BLaER1 treated with 17β-estradiol and CSF1 and Interleukin-3, amounts not matched to agents 10 nM and 100 nM (cell line): Measurements from ENCODE around the gene PPP4R3B.

Source experiments
- H3K27ac ChIP-seq, 11 experiments: shearing (Covaris generic); formaldehyde crosslinking; 2 replicates each; pipeline ENCODE4 v1.8.1; 2022
- H3K27me3 ChIP-seq, 11 experiments: shearing (Covaris generic); formaldehyde crosslinking; 2 replicates each; pipeline ENCODE4 v1.8.1; 2022
- H3K36me3 ChIP-seq, 11 experiments: shearing (Covaris generic); formaldehyde crosslinking; 2 replicates each; pipeline ENCODE4 v1.8.1; 2022
- H3K4me1 ChIP-seq, 10 experiments: shearing (Covaris generic); formaldehyde crosslinking; 2 replicates each; pipeline ENCODE4 v1.8.1; 2022
- H3K4me2 ChIP-seq, 11 experiments: shearing (Covaris generic); formaldehyde crosslinking; 2 replicates each; pipeline ENCODE4 v1.8.1; 2022
- H3K4me3 ChIP-seq, 10 experiments: shearing (Covaris generic); formaldehyde crosslinking; 2 replicates each; pipeline ENCODE4 v1.8.1; 2022
- H3K9ac ChIP-seq, 11 experiments: shearing (Covaris generic); formaldehyde crosslinking; 2 replicates each; pipeline ENCODE4 v1.8.1; 2022
- H3K9me3 ChIP-seq, 11 experiments: shearing (Covaris generic); formaldehyde crosslinking; replicated peaks in 1 of 11; 2 replicates each; pipeline ENCODE4 v1.8.1; 2022
- H4K20me1 ChIP-seq, 11 experiments: shearing (Covaris generic); formaldehyde crosslinking; 2 replicates each; pipeline ENCODE4 v1.8.1; 2022
- Cebpa-rat ChIP-seq, 11 experiments: shearing (Covaris generic); IDR thresholded peaks; 2 replicates each; pipeline ENCODE4 v1.8.1; 2022

Gene PPP4R3B

GRCh38 chr2:55617175-55618024 is at the start of gene PPP4R3B:
Gene PPP4R3B (minus strand): TSS chr2:55617622. CDS start chr2:55617285, 337 bp downstream.
- Histone ChIP-seq H4K20me1 (peaks cover 38 to 78% (median 70%) of the 10 kb centered on the region in 11 experiments), H3K27ac (peak within 1 kb of the TSS; percentile 99 to 100 (median 100)), H3K4me2 (peak within 1 kb of the TSS; percentile 91 to 100 (median 96)), H3K36me3 (peaks cover 33 to 57% (median 42%) of the 10 kb centered on the region in 11 experiments), H3K4me3 (peak within 1 kb of the TSS; percentile 77 to 99 (median 94)), H3K9ac (peak within 1 kb of the TSS; percentile 99 to 100 (median 100)), H3K4me1 (peaks cover 38 to 49% (median 44%) of the 10 kb centered on the region in 10 experiments), H3K9me3 (no peaks in the 10 kb centered on the region), H3K27me3 (no peaks in the 10 kb centered on the region)
- no peak for TF ChIP-seq Cebpa-rat (IDR thresholded peaks at IDR 0.05)

DNA sequence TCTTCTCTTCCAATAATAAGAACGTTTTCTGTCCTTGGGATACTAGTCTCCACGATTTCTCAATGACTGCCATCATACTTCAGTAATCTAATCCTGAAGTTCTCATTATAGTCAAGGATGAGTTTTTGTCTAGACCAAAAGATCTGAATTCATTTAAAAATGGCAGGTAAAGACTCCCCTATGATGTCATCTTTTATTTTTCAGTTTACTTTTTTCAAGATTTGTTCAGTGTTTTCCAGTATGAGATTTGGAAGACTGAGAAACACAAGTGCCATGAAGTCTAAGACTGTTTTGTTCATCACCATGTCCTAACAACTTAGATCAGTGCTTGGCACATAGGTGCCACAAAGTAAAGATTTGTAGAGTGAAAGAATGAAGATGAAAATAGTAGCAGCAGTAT is 35.8 kb upstream of the PPP4R3B start:
- Histone ChIP-seq H3K9ac (no peak overlapping the region), H3K36me3 (peaks cover 60 to 88% (median 78%) of the 10 kb centered on the region in 11 experiments), H3K4me3 (no peak overlapping the region), H3K9me3 (no peaks in the 10 kb centered on the region), H4K20me1 (no peaks in the 10 kb centered on the region), H3K27me3 (no peaks in the 10 kb centered on the region), H3K27ac (no peak overlapping the region), H3K4me2 (no peak overlapping the region), H3K4me1 (no peaks in the 10 kb centered on the region)
- no peak for TF ChIP-seq Cebpa-rat (IDR thresholded peaks at IDR 0.05)

DNA sequence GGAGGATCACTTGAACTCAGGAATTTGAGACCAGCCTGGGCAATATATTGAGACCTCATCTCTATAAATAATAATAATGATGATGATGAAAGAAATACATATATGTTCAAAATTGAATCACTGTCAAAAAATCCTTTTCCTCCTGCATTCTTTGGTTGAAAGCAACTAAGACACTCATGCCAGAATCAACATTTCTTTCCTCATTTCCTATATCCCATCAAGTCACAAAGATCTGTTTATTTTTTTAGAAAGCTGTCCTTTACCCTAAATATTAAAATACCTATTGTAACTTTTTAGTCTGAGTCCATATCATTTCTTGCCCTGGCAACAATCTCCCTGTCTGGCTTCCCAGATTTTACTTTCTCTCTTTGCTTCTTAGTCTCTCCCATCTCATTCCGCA is 31.8 kb upstream of the PPP4R3B start:
- Histone ChIP-seq H3K4me3 (no peak overlapping the region), H3K9me3 (no peaks in the 10 kb centered on the region), H3K4me1 (no peaks in the 10 kb centered on the region), H3K36me3 (peaks cover 67 to 88% (median 78%) of the 10 kb centered on the region in 11 experiments), H4K20me1 (no peaks in the 10 kb centered on the region), H3K27ac (no peak overlapping the region), H3K27me3 (no peaks in the 10 kb centered on the region), H3K9ac (no peak overlapping the region), H3K4me2 (no peak overlapping the region)
- TF ChIP-seq Cebpa-rat (IDR thresholded peaks at IDR 0.05) = no peak

DNA sequence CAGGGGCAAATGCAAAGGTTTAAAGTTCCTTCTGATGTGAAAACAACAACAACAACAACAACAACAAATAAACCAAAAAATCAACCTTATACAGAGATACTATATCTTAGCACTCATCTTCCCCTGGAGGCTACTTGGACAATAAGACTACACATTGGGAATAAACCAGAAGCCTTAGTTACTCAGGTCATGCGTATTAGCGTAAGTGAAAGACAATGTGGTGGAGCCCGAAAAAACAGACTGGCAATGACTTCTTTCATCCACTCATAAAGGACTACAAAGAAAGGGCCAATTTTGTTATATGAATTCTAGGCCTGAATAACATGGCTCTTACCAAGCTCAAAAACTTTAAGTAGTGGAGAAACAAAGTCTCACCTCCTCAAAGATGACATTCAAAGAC is 19.4 kb upstream of the PPP4R3B start:
- TF ChIP-seq Cebpa-rat (IDR thresholded peaks at IDR 0.05) = no peak
- Histone ChIP-seq H3K36me3 (peaks cover 78 to 100% (median 94%) of the 10 kb centered on the region in 11 experiments), H3K27me3 (no peaks in the 10 kb centered on the region), H3K4me1 (no peaks in the 10 kb centered on the region), H3K27ac (no peak overlapping the region), H3K4me3 (no peak overlapping the region), H4K20me1 (peaks cover 0 to 4% (median 0%) of the 10 kb centered on the region in 11 experiments; a peak in 2 of 22 replicates), H3K9me3 (no peaks in the 10 kb centered on the region), H3K4me2 (no peak overlapping the region), H3K9ac (no peak overlapping the region)

GRCh38 chr2:55628931-55629330 is 11.5 kb upstream of the PPP4R3B start:
- Histone ChIP-seq H3K36me3 (peaks cover 29 to 88% (median 65%) of the 10 kb centered on the region in 11 experiments), H3K4me3 (no peak overlapping the region), H3K9ac (no peak overlapping the region), H3K4me2 (no peak overlapping the region), H4K20me1 (peaks cover 0 to 31% (median 19%) of the 10 kb centered on the region in 11 experiments; a peak in 16 of 22 replicates), H3K27ac (no peak overlapping the region), H3K4me1 (peaks cover 0 to under 1% (median 0%) of the 10 kb centered on the region in 10 experiments; a peak in 3 of 20 replicates), H3K27me3 (no peaks in the 10 kb centered on the region), H3K9me3 (no peaks in the 10 kb centered on the region)
- no peak for TF ChIP-seq Cebpa-rat (IDR thresholded peaks at IDR 0.05)

DNA sequence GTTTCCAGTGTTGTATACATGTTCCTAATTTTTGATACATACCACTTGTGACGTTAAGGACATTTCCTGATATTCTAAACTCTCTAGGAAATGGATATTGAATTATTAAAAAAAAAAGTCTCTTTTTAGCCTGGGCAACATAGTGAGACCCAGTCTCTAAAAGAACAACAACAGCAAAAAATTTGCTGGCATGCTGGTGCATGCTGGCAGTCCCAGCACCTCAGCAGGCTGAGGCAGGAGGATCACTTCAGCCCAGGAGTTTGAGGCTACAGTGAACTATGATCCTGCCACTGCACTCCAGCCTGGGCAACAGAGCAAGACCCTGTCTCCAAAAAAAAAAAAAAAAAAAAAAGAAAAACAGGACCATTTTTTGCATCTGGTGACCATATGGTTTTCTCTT is 10.5 kb upstream of the PPP4R3B start:
- H3K4me1 ChIP-seq = peaks cover 0 to 9% (median 0%) of the 10 kb centered on the region in 10 experiments; a peak in 5 of 20 replicates
- H3K27me3 ChIP-seq = no peaks in the 10 kb centered on the region
- no peak overlapping the region for H3K27ac ChIP-seq
- H3K4me3 ChIP-seq = no peak overlapping the region
- H3K4me2 ChIP-seq = no peak overlapping the region
- TF ChIP-seq Cebpa-rat (IDR thresholded peaks at IDR 0.05) = no peak
- H3K36me3 ChIP-seq = peaks cover 25 to 79% (median 56%) of the 10 kb centered on the region in 11 experiments
- no peak overlapping the region for H3K9ac ChIP-seq
- peaks cover 0 to 42% (median 26%) of the 10 kb centered on the region in 11 experiments; a peak in 16 of 22 replicates for H4K20me1 ChIP-seq
- no peaks in the 10 kb centered on the region for H3K9me3 ChIP-seq

- no peaks in the 10 kb centered on the region for H3K27me3 ChIP-seq
- peak overlapping the region in 10 of 11 experiments; percentile 1 to 97 (median 10); a peak in 8 of 22 replicates for H3K4me2 ChIP-seq
- no peak for TF ChIP-seq Cebpa-rat (IDR thresholded peaks at IDR 0.05)
- peaks cover 17 to 57% (median 31%) of the 10 kb centered on the region in 11 experiments for H3K36me3 ChIP-seq
- peak overlapping the region in 2 of 11 experiments; percentile 4 to 11; a peak in 1 of 22 replicates for H3K9ac ChIP-seq
- peaks cover 28 to 79% (median 68%) of the 10 kb centered on the region in 11 experiments; a peak in 18 of 22 replicates for H4K20me1 ChIP-seq
- no peaks in the 10 kb centered on the region for H3K9me3 ChIP-seq
- no peak overlapping the region for H3K27ac ChIP-seq
- peaks cover 31 to 49% (median 34%) of the 10 kb centered on the region in 10 experiments for H3K4me1 ChIP-seq
- no peak overlapping the region for H3K4me3 ChIP-seq
These were observed 4.4 kb upstream of the PPP4R3B start for GRCh38 chr2:55621802-55622201.

DNA sequence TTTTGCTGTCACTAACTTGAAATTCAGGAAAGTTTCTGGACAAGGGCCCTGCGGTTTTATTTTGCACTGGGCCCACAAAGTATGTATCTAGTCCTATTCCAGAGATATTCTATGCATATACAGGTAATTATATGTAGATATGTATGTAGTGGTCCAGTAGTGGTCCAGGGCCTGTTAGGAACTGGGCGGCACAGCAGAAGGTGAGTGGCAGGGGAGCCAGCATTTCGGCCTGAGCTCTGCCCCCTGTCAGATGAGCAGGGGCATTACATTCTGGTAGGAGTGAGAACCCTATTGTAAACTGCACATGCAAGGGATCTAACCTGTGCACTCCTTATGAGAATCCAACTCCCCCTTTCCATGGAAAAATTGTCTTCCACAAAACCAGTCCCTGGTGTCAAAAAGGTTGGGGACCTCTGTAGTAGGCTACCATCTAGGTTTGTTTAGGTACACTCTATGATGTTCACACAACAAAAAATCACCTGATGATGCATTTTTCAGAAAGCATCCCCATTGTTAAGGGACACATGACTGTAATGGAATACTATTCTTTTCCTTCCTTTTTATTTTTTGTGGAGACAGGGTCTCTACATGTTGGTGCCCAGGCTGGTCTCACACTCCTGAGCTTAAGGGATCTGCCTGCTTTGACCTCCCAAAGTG is 2.8 kb upstream of the PPP4R3B start:
- no peak for TF ChIP-seq Cebpa-rat (IDR thresholded peaks at IDR 0.05)
- Histone ChIP-seq H4K20me1 (peaks cover 42 to 79% (median 68%) of the 10 kb centered on the region in 11 experiments), H3K9me3 (no peaks in the 10 kb centered on the region), H3K27ac (no peak overlapping the region), H3K4me3 (peak overlapping the region in 2 of 10 experiments; percentile 96 to 98; a peak in 3 of 20 replicates), H3K4me2 (peak overlapping the region; percentile 91 to 100 (median 96)), H3K9ac (peak overlapping the region in 4 of 11 experiments; percentile 99 to 100 (median 100); a peak in 1 of 22 replicates), H3K36me3 (peaks cover 11 to 46% (median 19%) of the 10 kb centered on the region in 11 experiments), H3K4me1 (peaks cover 37 to 57% (median 41%) of the 10 kb centered on the region in 10 experiments), H3K27me3 (no peaks in the 10 kb centered on the region)
